HG03095 (cell line): Measurements from ENCODE around the gene EPHB2.
"Not testable (repeated sequence)": the region's sequence is repeated elsewhere in the genome, so short reads cannot be mapped to it uniquely, and the experiment has no call there.

Source experiments
- ATAC-seq: cut with Tn5 transposase; IDR thresholded peaks from one replicate; pipeline ENCODE4 v1.9.1; 2021; ENCODE audit warnings: moderate library complexity; ENCODE audit not compliant: unreplicated experiment

The EPHB2 gene

GRCh38 chr1:22710701-22711049 is at the start of gene EPHB2:
TSS of gene EPHB2 (plus strand) at chr1:22710839. CDS start at chr1:22710983, 144 bp downstream.
- ATAC-seq, result no peak

GRCh38 chr1:22661880-22662279 is 48.8 kb upstream of the EPHB2 start:
- no peak for ATAC-seq

GRCh38 chr1:22662318-22662717 is 48.3 kb upstream of the EPHB2 start:
- no peak for ATAC-seq

GRCh38 chr1:22662986-22663408 is 47.6 kb upstream of the EPHB2 start:
- no peak for ATAC-seq

- no peak for ATAC-seq
These were observed 44.9 kb upstream of the EPHB2 start for GRCh38 chr1:22665752-22666151.

GRCh38 chr1:22666412-22666811 is 44.2 kb upstream of the EPHB2 start:
- ATAC-seq, result no peak

- not testable (repeated sequence) for ATAC-seq
These were observed 41.8 kb upstream of the EPHB2 start for GRCh38 chr1:22668840-22669239.

GRCh38 chr1:22670352-22670975 is 40.2 kb upstream of the EPHB2 start:
- ATAC-seq, result no peak

GRCh38 chr1:22671999-22672398 is 38.6 kb upstream of the EPHB2 start:
- ATAC-seq, result no peak

GRCh38 chr1:22673486-22674409 is 36.9 kb upstream of the EPHB2 start:
- no peak for ATAC-seq

GRCh38 chr1:22674410-22674749 is 36.3 kb upstream of the EPHB2 start:
- ATAC-seq, result no peak

GRCh38 chr1:22676151-22676550 is 34.5 kb upstream of the EPHB2 start:
- ATAC-seq, result not testable (repeated sequence)

- ATAC-seq, result no peak
These were observed 33.6 kb upstream of the EPHB2 start for GRCh38 chr1:22676916-22677583.

GRCh38 chr1:22677931-22678896 is 32.4 kb upstream of the EPHB2 start:
- ATAC-seq, result no peak

- ATAC-seq, result no peak
These were observed 29.9 kb upstream of the EPHB2 start for GRCh38 chr1:22680726-22681125.

- ATAC-seq, result no peak
These were observed 28.9 kb upstream of the EPHB2 start for GRCh38 chr1:22681556-22682276.

- ATAC-seq, result no peak
These were observed 27.1 kb upstream of the EPHB2 start for GRCh38 chr1:22683547-22683946.

GRCh38 chr1:22685591-22686059 is 25.0 kb upstream of the EPHB2 start:
- ATAC-seq, result no peak

GRCh38 chr1:22687191-22687590 is 23.4 kb upstream of the EPHB2 start:
- no peak for ATAC-seq

GRCh38 chr1:22688466-22688865 is 22.2 kb upstream of the EPHB2 start:
- no peak for ATAC-seq
